Testis (tissue), 2 donors: Measurements from ENCODE around the gene DNER.

Experiments used
- POLR2A ChIP-seq: fragments of 450-650 bp; IDR thresholded peaks from one replicate; pipeline ENCODE4 v1.6.1; 2017; ENCODE audit warnings: antibody characterized with exemption, mild to moderate bottlenecking, moderate library complexity
- TF ChIP-seq, protein P1 (sequence below), 3 experiments: fragments of 450-650 bp in 2 of 3; fragments of 200-600 bp in 1 of 3; sonication (generic) in 1 of 3; IDR thresholded peaks; one replicate each; pipeline ENCODE4 v1.5.1; 2016 to 2019; ENCODE audit warnings: antibody characterized with exemption in 3 of 3, mild to moderate bottlenecking in 2 of 3, moderate library complexity in 1 of 3

DNA sequence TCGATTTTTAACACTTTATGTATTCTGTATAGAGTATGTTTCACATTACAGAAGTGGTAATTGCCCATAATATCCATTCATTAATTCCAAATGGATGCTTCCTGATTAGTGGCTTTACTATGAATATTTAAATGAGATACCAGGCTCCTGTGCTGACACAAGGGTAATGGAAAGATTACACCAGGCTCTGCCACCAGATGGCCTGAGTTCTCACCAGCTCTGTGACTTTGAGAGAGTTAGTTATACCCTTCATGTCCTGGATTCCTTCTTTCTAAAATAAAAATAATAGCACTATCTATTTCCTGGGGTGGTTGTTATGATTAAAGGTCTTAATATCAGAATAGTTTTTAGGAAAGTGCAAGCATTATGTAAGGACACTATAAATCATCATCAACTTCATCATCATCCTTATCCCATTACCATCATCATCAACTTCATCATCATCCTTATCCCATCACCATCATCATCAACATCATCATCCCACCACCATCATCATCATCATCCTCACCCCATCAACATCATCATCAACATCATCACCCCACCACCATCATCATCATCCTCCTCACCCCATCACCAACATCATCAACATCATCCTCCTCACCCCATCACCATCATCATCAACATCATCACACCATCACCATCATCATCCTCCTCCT is 151.8 kb downstream of the DNER start:
- TF ChIP-seq POLR2A: no peak
- TF ChIP-seq, protein P1, sequence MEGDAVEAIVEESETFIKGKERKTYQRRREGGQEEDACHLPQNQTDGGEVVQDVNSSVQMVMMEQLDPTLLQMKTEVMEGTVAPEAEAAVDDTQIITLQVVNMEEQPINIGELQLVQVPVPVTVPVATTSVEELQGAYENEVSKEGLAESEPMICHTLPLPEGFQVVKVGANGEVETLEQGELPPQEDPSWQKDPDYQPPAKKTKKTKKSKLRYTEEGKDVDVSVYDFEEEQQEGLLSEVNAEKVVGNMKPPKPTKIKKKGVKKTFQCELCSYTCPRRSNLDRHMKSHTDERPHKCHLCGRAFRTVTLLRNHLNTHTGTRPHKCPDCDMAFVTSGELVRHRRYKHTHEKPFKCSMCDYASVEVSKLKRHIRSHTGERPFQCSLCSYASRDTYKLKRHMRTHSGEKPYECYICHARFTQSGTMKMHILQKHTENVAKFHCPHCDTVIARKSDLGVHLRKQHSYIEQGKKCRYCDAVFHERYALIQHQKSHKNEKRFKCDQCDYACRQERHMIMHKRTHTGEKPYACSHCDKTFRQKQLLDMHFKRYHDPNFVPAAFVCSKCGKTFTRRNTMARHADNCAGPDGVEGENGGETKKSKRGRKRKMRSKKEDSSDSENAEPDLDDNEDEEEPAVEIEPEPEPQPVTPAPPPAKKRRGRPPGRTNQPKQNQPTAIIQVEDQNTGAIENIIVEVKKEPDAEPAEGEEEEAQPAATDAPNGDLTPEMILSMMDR (IDR thresholded peaks at IDR 0.05): no peak
